ENCODE data around the gene EXT2. TPM values are rescaled to one million over a fixed set of nuclear protein-coding genes. Genes with fewer than 3 reads are reported as not detected.

Gene EXT2
- total and polyA plus RNA-seq, 4 experiments from 2014 or later = 28.2 to 48.5 (median 35.7) TPM

DNA sequence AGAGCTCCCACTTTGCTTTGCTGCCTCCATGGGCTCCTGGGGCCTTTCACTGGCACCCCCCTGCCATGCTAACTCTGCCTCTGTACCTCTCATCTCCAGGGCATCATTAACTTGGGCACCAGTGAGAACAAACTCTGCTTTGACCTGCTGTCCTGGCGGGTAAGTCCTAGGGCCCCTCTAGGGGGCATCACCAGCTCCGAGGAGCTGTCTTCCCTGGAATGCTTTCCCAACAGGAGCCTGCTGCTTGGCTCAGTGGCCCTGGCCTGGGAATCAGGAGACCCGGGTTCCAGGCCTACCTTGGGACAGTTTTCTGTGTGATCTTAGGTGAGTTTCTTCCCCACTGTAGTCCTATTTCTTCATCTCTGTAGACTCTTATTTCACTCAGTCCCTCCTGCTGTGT, 24.3 kb upstream of the EXT2 start:
- ChIA-PET CTCF (ENCODE audit: partially characterized antibody) (interaction anchor here (0.8 to 9.3 kb wide), 2 partner anchors 22 to 181 kb away, joined by 3 to 80 read pairs; partner anchors contain the start of gene EXT2), POLR2A (ENCODE audit: partially characterized antibody) (no interaction called here)
- Mint-ChIP-seq H3K4me3 (no peak overlapping the region), H3K27me3 (no peaks in the 10 kb centered on the region), H3K36me3 (peaks cover 12 to 51% of the 10 kb centered on the region in 2 donors), H3K9me3 (no peaks in the 10 kb centered on the region), H3K4me1 (peaks cover 3 to 33% (median 19%) of the 10 kb centered on the region in 4 donors), H3K27ac (no peak overlapping the region)
- Histone ChIP-seq H3K27ac (ENCODE audit: low read depth, low read length) (no peak overlapping the region), H3K36me3 (ENCODE audit: insufficient read depth, low read length) (no peaks in the 10 kb centered on the region), H3K4me3 (ENCODE audit: low read length in 2 of 2) (no peak overlapping the region), H3K9me3 (ENCODE audit: control insufficient read depth in 1 of 2, low read length in 2 of 2) (no peaks in the 10 kb centered on the region), H3K4me1 (ENCODE audit: insufficient read depth, low read length) (peaks cover 8% of the 10 kb centered on the region), H3K27me3 (ENCODE audit: insufficient read depth, low read length) (no peaks in the 10 kb centered on the region)
- intact Hi-C loops (cut with micrococcal nuclease) = no loop called here
- no peak for DNase-seq

DNA sequence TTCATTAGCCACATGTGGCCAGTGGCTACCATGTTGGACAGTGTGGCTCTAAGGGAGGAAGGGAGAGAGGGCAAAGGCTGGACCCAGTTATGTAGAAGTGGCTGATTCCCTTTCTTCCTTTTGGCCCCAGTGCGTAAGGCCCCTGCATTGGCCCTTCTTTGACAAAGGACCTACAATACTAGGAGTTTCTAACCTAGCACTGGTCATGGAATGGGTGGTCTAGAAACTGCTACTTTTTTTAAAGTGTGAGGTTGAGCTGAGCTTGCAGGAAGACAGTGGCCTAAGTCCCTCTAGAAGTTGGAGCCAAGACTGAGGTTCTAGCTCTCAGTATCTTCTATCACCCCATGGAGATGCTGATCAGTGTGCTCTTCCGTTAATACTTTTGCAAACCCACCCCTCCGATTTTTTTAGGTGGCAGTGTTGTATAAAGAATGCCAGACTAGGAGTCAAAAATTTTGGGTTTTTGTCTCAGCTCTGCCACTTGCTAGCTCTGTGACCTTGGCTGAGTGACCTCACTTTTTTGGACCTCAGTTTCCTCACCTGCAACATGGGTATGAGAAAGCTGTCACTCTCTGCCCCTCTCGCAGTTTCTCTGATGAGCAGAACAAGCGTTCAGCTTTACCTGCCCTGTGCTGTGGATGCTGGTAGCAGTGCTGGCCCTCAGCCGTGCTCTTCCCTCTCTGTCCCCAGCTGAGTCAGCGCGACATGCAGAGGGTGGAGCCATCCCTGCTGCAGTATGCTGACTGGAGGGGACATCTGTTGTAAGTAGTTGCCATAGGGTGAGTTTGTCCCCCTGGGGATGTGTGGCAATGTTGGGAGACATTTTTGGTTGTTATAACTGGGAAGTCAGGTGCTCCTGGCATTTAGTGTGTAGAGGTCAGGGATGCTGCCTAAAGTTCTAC, 22.5 kb upstream of the EXT2 start:
- H3K27me3 ChIP-seq (ENCODE audit: insufficient read depth, low read length) = no peaks in the 10 kb centered on the region
- no peaks in the 10 kb centered on the region for H3K9me3 Mint-ChIP-seq
- H3K27ac Mint-ChIP-seq = no peak overlapping the region
- peaks cover 17 to 61% of the 10 kb centered on the region in 2 donors for H3K36me3 Mint-ChIP-seq
- intact Hi-C loops (cut with micrococcal nuclease) = no loop called here
- H3K4me3 Mint-ChIP-seq = no peak overlapping the region
- peaks cover 0 to 17% (median 8%) of the 10 kb centered on the region in 4 donors for H3K4me1 Mint-ChIP-seq
- no peaks in the 10 kb centered on the region for H3K4me1 ChIP-seq (ENCODE audit: insufficient read depth, low read length)
- H3K4me3 ChIP-seq (ENCODE audit: low read length in 2 of 2) = no peak overlapping the region
- no peaks in the 10 kb centered on the region for H3K9me3 ChIP-seq (ENCODE audit: control insufficient read depth in 1 of 2, low read length in 2 of 2)
- CTCF ChIA-PET (ENCODE audit: partially characterized antibody) = interaction anchor here (0.8 to 1.1 kb wide), 2 partner anchors 12 to 22 kb away, joined by 3 to 6 read pairs; partner anchors contain the start of gene EXT2
- no peaks in the 10 kb centered on the region for H3K36me3 ChIP-seq (ENCODE audit: insufficient read depth, low read length)
- POLR2A ChIA-PET (ENCODE audit: partially characterized antibody) = no interaction called here
- H3K27me3 Mint-ChIP-seq = no peaks in the 10 kb centered on the region
- no peak overlapping the region for H3K27ac ChIP-seq (ENCODE audit: low read depth, low read length)
- DNase-seq = no peak

DNA sequence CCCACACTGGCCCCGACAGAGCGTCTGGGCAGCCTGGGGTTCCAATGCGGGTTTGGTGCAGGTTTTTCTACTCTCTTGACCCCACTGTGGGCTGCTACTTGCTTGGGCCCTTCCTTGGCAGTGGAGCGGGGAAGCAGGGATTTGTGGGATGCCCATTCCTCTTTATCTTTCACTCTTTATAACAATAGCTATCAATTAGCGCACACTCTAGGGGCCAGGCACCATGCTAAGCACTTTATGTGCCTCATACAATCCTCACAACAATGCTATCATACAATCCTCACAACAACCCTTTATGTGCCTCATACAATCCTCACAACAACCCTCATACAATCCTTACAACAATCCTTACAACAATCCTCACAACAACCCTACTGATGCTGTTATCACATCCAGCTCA, 16.7 kb upstream of the EXT2 start:
- Histone ChIP-seq H3K4me3 (ENCODE audit: low read length in 2 of 2) (no peak overlapping the region), H3K9me3 (ENCODE audit: control insufficient read depth in 1 of 2, low read length in 2 of 2) (no peaks in the 10 kb centered on the region), H3K27ac (ENCODE audit: low read depth, low read length) (no peak overlapping the region), H3K36me3 (ENCODE audit: insufficient read depth, low read length) (no peaks in the 10 kb centered on the region), H3K27me3 (ENCODE audit: insufficient read depth, low read length) (no peaks in the 10 kb centered on the region), H3K4me1 (ENCODE audit: insufficient read depth, low read length) (no peaks in the 10 kb centered on the region)
- POLR2A ChIA-PET (ENCODE audit: partially characterized antibody) = no interaction called here
- H3K9me3 Mint-ChIP-seq = peaks cover 0 to under 1% (median 0%) of the 10 kb centered on the region in 8 donors
- no peaks in the 10 kb centered on the region for H3K4me1 Mint-ChIP-seq
- no peak for DNase-seq
- H3K27me3 Mint-ChIP-seq = no peaks in the 10 kb centered on the region
- CTCF ChIA-PET (ENCODE audit: partially characterized antibody) = no interaction called here
- no peak overlapping the region for H3K4me3 Mint-ChIP-seq
- intact Hi-C loops (cut with micrococcal nuclease) = no loop called here
- peaks cover 53 to 77% of the 10 kb centered on the region in 2 donors for H3K36me3 Mint-ChIP-seq
- H3K27ac Mint-ChIP-seq = no peak overlapping the region

DNA sequence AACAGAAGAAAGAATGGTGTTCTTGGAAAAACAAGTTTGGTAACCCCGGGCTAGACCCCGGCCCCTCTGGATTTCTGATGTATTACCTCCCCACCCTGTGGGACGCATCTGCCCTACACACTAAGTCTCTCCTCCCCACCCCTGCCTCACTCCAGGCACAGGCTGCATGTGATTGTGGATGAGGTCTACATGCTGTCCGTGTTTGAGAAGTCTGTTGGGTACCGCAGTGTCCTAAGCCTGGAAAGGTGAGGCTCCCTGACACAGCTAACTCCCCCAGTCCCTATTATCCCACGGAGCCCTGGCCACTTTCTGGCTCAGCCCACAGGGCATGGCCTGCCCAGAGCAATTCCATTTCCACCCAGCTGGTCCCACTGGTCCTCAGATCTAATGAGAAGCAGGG, 16.1 kb upstream of the EXT2 start:
- Histone ChIP-seq H3K36me3 (ENCODE audit: insufficient read depth, low read length) (no peaks in the 10 kb centered on the region), H3K9me3 (ENCODE audit: control insufficient read depth in 1 of 2, low read length in 2 of 2) (no peaks in the 10 kb centered on the region), H3K27me3 (ENCODE audit: insufficient read depth, low read length) (no peaks in the 10 kb centered on the region), H3K27ac (ENCODE audit: low read depth, low read length) (no peak overlapping the region), H3K4me1 (ENCODE audit: insufficient read depth, low read length) (no peaks in the 10 kb centered on the region), H3K4me3 (ENCODE audit: low read length in 2 of 2) (no peak overlapping the region)
- intact Hi-C loops (cut with micrococcal nuclease) = no loop called here
- no peak overlapping the region for H3K4me3 Mint-ChIP-seq
- no peak for DNase-seq
- H3K36me3 Mint-ChIP-seq = peaks cover 58 to 77% of the 10 kb centered on the region in 2 donors
- ChIA-PET POLR2A (ENCODE audit: partially characterized antibody) (no interaction called here), CTCF (ENCODE audit: partially characterized antibody) (no interaction called here)
- peaks cover 0 to 3% (median 0%) of the 10 kb centered on the region in 8 donors for H3K9me3 Mint-ChIP-seq
- H3K27ac Mint-ChIP-seq = no peak overlapping the region
- H3K4me1 Mint-ChIP-seq = no peaks in the 10 kb centered on the region
- no peaks in the 10 kb centered on the region for H3K27me3 Mint-ChIP-seq

DNA sequence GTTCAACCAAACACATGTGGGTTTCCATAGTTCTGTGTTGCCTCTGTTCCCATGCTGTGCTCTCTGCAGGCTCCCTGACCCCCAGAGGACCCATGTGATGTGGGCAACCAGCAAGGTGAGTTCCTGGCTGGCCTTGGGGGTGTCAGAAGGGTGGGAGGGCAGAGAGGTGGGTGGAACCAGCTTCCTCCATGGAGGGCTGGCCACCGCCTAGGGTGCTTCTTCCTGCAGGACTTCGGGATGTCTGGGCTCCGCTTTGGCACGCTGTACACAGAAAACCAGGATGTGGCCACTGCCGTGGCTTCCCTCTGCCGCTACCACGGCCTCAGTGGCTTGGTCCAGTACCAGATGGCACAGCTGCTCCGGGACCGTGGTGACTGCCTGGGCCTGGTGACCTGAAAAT, 14.5 kb upstream of the EXT2 start:
- Mint-ChIP-seq H3K36me3 (peaks cover 55 to 76% of the 10 kb centered on the region in 2 donors), H3K27ac (no peak overlapping the region), H3K9me3 (peaks cover 0 to 10% (median 2%) of the 10 kb centered on the region in 8 donors), H3K4me1 (no peaks in the 10 kb centered on the region), H3K4me3 (no peak overlapping the region), H3K27me3 (no peaks in the 10 kb centered on the region)
- Histone ChIP-seq H3K4me1 (ENCODE audit: insufficient read depth, low read length) (no peaks in the 10 kb centered on the region), H3K27ac (ENCODE audit: low read depth, low read length) (no peak overlapping the region), H3K4me3 (ENCODE audit: low read length in 2 of 2) (no peak overlapping the region), H3K36me3 (ENCODE audit: insufficient read depth, low read length) (no peaks in the 10 kb centered on the region), H3K27me3 (ENCODE audit: insufficient read depth, low read length) (no peaks in the 10 kb centered on the region), H3K9me3 (ENCODE audit: control insufficient read depth in 1 of 2, low read length in 2 of 2) (no peaks in the 10 kb centered on the region)
- no peak for DNase-seq
- ChIA-PET CTCF (ENCODE audit: partially characterized antibody) (no interaction called here), POLR2A (ENCODE audit: partially characterized antibody) (no interaction called here)
- intact Hi-C loops (cut with micrococcal nuclease) = no loop called here

DNA sequence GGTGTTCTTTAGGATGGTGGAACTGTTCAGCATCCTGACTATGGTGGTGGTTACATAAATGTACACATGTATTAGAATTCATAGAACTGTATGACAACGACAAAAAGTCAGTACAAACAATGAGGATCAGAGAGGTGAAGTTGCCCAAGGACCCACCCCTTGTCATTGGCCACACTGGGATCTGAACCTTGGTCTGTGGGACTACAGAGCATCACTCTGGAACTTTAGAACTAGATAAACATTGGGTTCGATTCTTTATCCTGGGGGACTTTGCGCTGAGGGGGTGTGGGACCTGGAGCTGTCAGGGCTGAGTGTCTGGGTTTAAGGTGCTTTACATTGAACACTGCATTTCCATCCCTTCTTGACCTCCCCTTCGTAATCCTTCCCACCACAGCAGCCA, 12.8 kb upstream of the EXT2 start:
- ChIA-PET CTCF (ENCODE audit: partially characterized antibody) (interaction anchor here (5.0 kb wide), 1 partner anchor 12 kb away, joined by 32 read pairs; the partner anchor contains the start of gene EXT2), POLR2A (ENCODE audit: partially characterized antibody) (no interaction called here)
- intact Hi-C loops (cut with micrococcal nuclease) = no loop called here
- Histone ChIP-seq H3K4me3 (ENCODE audit: low read length in 2 of 2) (no peak overlapping the region), H3K4me1 (ENCODE audit: insufficient read depth, low read length) (no peaks in the 10 kb centered on the region), H3K27ac (ENCODE audit: low read depth, low read length) (no peak overlapping the region), H3K27me3 (ENCODE audit: insufficient read depth, low read length) (no peaks in the 10 kb centered on the region), H3K36me3 (ENCODE audit: insufficient read depth, low read length) (no peaks in the 10 kb centered on the region), H3K9me3 (ENCODE audit: control insufficient read depth in 1 of 2, low read length in 2 of 2) (no peaks in the 10 kb centered on the region)
- DNase-seq = no peak
- Mint-ChIP-seq H3K27ac (no peak overlapping the region), H3K9me3 (peaks cover 0 to 10% (median 2%) of the 10 kb centered on the region in 8 donors), H3K4me1 (no peaks in the 10 kb centered on the region), H3K36me3 (peaks cover 55 to 62% of the 10 kb centered on the region in 2 donors), H3K27me3 (no peaks in the 10 kb centered on the region), H3K4me3 (no peak overlapping the region)

DNA sequence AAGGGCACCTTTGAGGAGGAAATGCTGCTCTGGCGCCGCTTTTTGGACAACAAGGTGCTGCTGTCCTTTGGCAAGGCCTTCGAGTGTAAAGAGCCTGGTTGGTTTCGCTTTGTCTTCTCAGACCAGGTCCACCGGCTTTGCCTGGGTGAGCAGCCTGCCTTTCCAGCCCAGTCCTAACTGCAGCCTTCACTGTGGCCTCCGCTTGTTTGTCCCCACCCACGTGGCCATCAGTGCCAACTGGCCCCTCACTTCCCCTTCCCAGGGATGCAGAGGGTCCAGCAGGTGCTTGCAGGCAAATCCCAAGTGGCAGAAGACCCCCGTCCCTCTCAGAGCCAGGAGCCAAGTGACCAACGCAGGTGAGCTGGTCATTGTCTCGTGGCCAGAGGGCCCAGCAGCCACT, 12.0 kb upstream of the EXT2 start:
- ChIA-PET POLR2A (ENCODE audit: partially characterized antibody) (no interaction called here), CTCF (ENCODE audit: partially characterized antibody) (interaction anchor here (5.0 kb wide), 1 partner anchor 11 kb away, joined by 32 read pairs; the partner anchor contains the start of gene EXT2)
- H3K4me3 Mint-ChIP-seq = no peak overlapping the region
- no peak overlapping the region for H3K27ac Mint-ChIP-seq
- H3K9me3 Mint-ChIP-seq = peaks cover 0 to 10% (median 2%) of the 10 kb centered on the region in 8 donors
- no peak overlapping the region for H3K27ac ChIP-seq (ENCODE audit: low read depth, low read length)
- H3K4me3 ChIP-seq (ENCODE audit: low read length in 2 of 2) = no peak overlapping the region
- intact Hi-C loops (cut with micrococcal nuclease) = no loop called here
- no peaks in the 10 kb centered on the region for H3K9me3 ChIP-seq (ENCODE audit: control insufficient read depth in 1 of 2, low read length in 2 of 2)
- no peaks in the 10 kb centered on the region for H3K27me3 ChIP-seq (ENCODE audit: insufficient read depth, low read length)
- no peak for DNase-seq
- no peaks in the 10 kb centered on the region for H3K36me3 ChIP-seq (ENCODE audit: insufficient read depth, low read length)
- no peaks in the 10 kb centered on the region for H3K27me3 Mint-ChIP-seq
- H3K36me3 Mint-ChIP-seq = peaks cover 54 to 61% of the 10 kb centered on the region in 2 donors
- H3K4me1 Mint-ChIP-seq = no peaks in the 10 kb centered on the region
- no peaks in the 10 kb centered on the region for H3K4me1 ChIP-seq (ENCODE audit: insufficient read depth, low read length)
